Measurements from ENCODE around the gene IGSF9.

DNA sequence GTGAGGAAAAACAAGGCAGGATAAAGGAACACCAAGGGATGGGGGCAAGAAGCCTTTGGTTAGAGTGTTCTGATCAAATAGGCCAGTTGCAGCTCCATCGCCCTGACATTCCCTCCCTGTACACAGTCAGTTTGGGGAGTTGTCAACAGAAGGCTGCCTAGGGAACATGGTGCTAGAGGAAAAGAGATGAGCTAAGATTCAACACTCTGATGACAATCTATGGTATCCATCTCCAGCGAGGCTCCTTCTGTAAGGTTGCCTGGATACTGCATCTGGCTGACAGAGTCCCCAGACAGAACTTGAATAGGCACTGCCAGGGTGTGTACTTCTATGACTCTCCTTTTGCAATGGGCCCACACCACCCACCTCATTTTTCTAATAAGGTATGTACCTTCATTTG, 19.9 kb upstream of the IGSF9 start:
- TF ChIP-seq, protein P1, sequence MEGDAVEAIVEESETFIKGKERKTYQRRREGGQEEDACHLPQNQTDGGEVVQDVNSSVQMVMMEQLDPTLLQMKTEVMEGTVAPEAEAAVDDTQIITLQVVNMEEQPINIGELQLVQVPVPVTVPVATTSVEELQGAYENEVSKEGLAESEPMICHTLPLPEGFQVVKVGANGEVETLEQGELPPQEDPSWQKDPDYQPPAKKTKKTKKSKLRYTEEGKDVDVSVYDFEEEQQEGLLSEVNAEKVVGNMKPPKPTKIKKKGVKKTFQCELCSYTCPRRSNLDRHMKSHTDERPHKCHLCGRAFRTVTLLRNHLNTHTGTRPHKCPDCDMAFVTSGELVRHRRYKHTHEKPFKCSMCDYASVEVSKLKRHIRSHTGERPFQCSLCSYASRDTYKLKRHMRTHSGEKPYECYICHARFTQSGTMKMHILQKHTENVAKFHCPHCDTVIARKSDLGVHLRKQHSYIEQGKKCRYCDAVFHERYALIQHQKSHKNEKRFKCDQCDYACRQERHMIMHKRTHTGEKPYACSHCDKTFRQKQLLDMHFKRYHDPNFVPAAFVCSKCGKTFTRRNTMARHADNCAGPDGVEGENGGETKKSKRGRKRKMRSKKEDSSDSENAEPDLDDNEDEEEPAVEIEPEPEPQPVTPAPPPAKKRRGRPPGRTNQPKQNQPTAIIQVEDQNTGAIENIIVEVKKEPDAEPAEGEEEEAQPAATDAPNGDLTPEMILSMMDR (conservative IDR thresholded peaks at IDR 0.05; ENCODE audit: low read depth, low read length): no peak
- TF ChIP-seq POLR2A (IDR thresholded peaks at IDR 0.05; ENCODE audit: low read depth, low read length) (no peak), CEBPB (IDR thresholded peaks at IDR 0.05; ENCODE audit: low read depth, low read length) (no peak), RAD21 (IDR thresholded peaks at IDR 0.05; ENCODE audit: low read length) (no peak), MAFK (IDR thresholded peaks at IDR 0.05; ENCODE audit: low read depth, low read length) (no peak), RCOR1 (IDR thresholded peaks at IDR 0.05; ENCODE audit: insufficient replicate concordance, low read length) (no peak)
- TF ChIP-seq, protein P2, sequence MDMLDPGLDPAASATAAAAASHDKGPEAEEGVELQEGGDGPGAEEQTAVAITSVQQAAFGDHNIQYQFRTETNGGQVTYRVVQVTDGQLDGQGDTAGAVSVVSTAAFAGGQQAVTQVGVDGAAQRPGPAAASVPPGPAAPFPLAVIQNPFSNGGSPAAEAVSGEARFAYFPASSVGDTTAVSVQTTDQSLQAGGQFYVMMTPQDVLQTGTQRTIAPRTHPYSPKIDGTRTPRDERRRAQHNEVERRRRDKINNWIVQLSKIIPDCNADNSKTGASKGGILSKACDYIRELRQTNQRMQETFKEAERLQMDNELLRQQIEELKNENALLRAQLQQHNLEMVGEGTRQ (IDR thresholded peaks at IDR 0.05; ENCODE audit: low read depth, low read length): no peak
- TF ChIP-seq, protein P3, sequence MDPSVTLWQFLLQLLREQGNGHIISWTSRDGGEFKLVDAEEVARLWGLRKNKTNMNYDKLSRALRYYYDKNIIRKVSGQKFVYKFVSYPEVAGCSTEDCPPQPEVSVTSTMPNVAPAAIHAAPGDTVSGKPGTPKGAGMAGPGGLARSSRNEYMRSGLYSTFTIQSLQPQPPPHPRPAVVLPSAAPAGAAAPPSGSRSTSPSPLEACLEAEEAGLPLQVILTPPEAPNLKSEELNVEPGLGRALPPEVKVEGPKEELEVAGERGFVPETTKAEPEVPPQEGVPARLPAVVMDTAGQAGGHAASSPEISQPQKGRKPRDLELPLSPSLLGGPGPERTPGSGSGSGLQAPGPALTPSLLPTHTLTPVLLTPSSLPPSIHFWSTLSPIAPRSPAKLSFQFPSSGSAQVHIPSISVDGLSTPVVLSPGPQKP (IDR thresholded peaks at IDR 0.05; ENCODE audit: borderline replicate concordance, low read depth, low read length): no peak

Data from IMR-90 (cell line).